ENCODE results near the gene TGM3.

Gene TGM3

GRCh38 chr20:2337142-2337541 lies 41.3 kb downstream of the TGM3 start:
- TF ChIP-seq ZFX (IDR thresholded peaks at IDR 0.05; ENCODE audit: borderline replicate concordance) (no peak), CTCF (IDR thresholded peaks at IDR 0.05) (no peak)
- peak overlapping the region; percentile 39 for H3K27ac ChIP-seq

GRCh38 chr20:2338411-2339066 lies 42.7 kb downstream of the TGM3 start:
- no peak overlapping the region for H3K27ac ChIP-seq
- TF ChIP-seq CTCF (IDR thresholded peaks at IDR 0.05), result no peak
- TF ChIP-seq ZFX (IDR thresholded peaks at IDR 0.05; ENCODE audit: borderline replicate concordance), result no peak

GRCh38 chr20:2340136-2340535 lies 44.3 kb downstream of the TGM3 start:
- TF ChIP-seq CTCF (IDR thresholded peaks at IDR 0.05) (0 out of 2 replicates have a peak, but pooled peaks have one; percentile 10), ZFX (IDR thresholded peaks at IDR 0.05; ENCODE audit: borderline replicate concordance) (no peak)

GRCh38 chr20:2340823-2341222 lies 45.0 kb downstream of the TGM3 start:
- H3K27ac ChIP-seq, result no peak overlapping the region
- TF ChIP-seq CTCF (IDR thresholded peaks at IDR 0.05) (no peak), ZFX (IDR thresholded peaks at IDR 0.05; ENCODE audit: borderline replicate concordance) (no peak)

More at GRCh38 chr20:2340136-2340535, 44.3 kb downstream of the TGM3 start:
- no peak overlapping the region for H3K27ac ChIP-seq

- no peak overlapping the region for H3K27ac ChIP-seq
- TF ChIP-seq ZFX (IDR thresholded peaks at IDR 0.05; ENCODE audit: borderline replicate concordance) (no peak), CTCF (IDR thresholded peaks at IDR 0.05) (no peak)
These were observed 45.5 kb downstream of the TGM3 start for GRCh38 chr20:2341336-2341735.

- TF ChIP-seq CTCF (IDR thresholded peaks at IDR 0.05), result no peak
- no peak for TF ChIP-seq ZFX (IDR thresholded peaks at IDR 0.05; ENCODE audit: borderline replicate concordance)
- no peak overlapping the region for H3K27ac ChIP-seq
These were observed 46.4 kb downstream of the TGM3 start for GRCh38 chr20:2342243-2342642.

- TF ChIP-seq ZFX (IDR thresholded peaks at IDR 0.05; ENCODE audit: borderline replicate concordance) (no peak), CTCF (IDR thresholded peaks at IDR 0.05) (no peak)
- H3K27ac ChIP-seq, result no peak overlapping the region
These were observed 50.4 kb downstream of the TGM3 start for GRCh38 chr20:2346188-2346587.
